Rectal smooth muscle tissue (tissue), 1 donor: Measurements from ENCODE around the gene NF1.

Experiments used
- H3K27ac ChIP-seq: one replicate; pipeline ENCODE4 v1.7.0; 2013; ENCODE audit warnings: low read depth, low read length, inconsistent platforms
- H3K27me3 ChIP-seq: one replicate; pipeline ENCODE4 v1.7.0; 2013; ENCODE audit warnings: low read length; ENCODE audit not compliant: control insufficient read depth, insufficient read depth
- H3K36me3 ChIP-seq: one replicate; pipeline ENCODE4 v1.7.0; 2013; ENCODE audit warnings: low read length; ENCODE audit not compliant: control insufficient read depth, insufficient read depth
- H3K4me1 ChIP-seq: one replicate; pipeline ENCODE4 v1.7.0; 2013; ENCODE audit warnings: low read length; ENCODE audit not compliant: control insufficient read depth, insufficient read depth
- H3K4me3 ChIP-seq: one replicate; pipeline ENCODE4 v1.7.0; 2013; ENCODE audit warnings: low read length
- H3K9ac ChIP-seq: one replicate; pipeline ENCODE4 v1.7.0; 2013; ENCODE audit warnings: low read length

The NF1 gene

DNA sequence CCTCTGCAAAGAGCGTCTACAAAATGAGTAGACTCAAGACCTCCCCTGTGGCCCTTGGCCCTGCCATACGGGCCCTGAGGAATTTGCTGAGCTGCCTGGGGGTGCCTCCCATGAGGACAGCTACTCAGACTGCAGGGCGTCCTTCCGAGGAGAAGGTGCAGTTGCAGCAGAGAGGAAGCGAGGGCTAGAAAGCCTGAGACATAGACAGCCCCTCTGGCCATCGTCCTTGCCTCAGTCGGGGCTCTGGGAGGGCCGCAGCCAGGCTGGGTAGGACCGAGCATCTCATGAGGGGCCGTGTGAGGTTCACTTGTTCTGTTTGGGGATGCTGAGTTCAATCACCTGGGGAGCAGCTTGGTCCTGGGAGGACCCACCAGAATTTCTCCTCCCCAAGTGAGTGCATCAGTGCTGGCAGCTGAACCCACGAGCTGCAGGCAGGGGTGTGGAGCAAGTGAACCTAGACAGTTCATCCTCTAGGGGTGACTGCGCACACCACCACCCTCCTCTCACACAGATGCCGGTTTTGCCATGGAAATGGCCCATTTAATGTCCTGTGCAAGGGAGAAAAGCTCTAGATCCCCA lies 317.0 kb downstream of the NF1 start:
- Histone ChIP-seq H3K4me3 (no peak overlapping the region), H3K27ac (no peak overlapping the region), H3K9ac (no peak overlapping the region), H3K36me3 (no peaks in the 10 kb centered on the region), H3K27me3 (peaks cover 3% of the 10 kb centered on the region), H3K4me1 (no peaks in the 10 kb centered on the region)

DNA sequence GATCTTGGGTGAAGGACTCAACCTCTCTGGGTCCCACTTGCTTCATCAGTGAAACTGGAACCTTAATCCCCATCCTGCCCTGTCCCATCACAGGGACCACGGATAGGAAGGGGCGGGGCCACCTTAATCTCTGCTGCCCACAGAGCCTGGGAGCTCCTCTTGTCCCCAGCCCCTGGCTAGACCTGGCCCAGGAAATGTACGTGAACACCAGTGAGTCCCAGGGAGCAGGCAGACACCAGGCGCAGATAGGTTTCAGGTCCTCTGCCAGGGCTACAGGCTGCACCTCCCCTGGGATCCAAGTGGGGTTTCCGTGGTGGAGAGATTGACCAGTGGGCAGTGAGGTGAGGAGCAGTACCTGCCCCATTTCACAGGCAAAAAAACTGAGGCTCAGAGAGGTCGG lies 317.7 kb downstream of the NF1 start:
- Histone ChIP-seq H3K9ac (no peak overlapping the region), H3K4me1 (no peaks in the 10 kb centered on the region), H3K27me3 (peaks cover 3% of the 10 kb centered on the region), H3K36me3 (no peaks in the 10 kb centered on the region), H3K4me3 (no peak overlapping the region), H3K27ac (no peak overlapping the region)

DNA sequence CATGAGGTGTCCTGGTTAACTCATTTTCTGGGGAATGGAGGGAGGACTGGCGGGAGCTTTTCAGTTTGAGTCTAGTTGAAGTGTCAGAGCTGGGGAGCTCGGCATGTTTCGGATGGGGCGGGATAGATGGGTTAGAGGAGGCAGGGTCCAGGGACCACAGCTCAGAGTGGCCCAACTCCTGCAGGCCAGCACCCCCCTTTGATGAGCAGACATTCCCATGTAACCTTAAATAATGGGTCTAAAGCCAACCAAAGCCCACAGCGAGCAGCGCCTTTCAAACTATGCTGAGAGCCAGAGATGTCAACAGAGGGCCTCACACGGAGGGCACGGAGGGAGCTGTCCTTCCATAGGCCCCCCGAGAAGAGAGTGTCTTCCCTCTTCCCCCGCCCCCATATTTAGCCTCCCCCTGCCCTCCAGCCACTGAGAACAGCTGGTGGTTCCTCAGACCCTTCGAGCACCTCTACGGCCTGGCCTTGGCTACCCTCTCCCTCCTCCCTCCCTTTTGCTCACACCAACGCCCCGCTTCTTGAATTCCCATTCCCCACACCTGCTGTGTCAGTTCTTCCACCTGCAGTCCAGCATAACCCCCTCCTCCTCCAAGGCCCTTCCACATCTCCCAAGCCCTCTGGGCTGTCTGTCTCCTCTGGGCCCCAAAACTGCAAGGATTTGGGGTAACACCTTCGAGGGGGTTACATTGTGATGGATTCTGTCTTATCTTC lies 318.5 kb downstream of the NF1 start:
- H3K27ac ChIP-seq: no peak overlapping the region
- H3K4me3 ChIP-seq: no peak overlapping the region
- H3K9ac ChIP-seq: no peak overlapping the region
- H3K36me3 ChIP-seq: no peaks in the 10 kb centered on the region
- H3K4me1 ChIP-seq: no peaks in the 10 kb centered on the region
- peaks cover 3% of the 10 kb centered on the region for H3K27me3 ChIP-seq

DNA sequence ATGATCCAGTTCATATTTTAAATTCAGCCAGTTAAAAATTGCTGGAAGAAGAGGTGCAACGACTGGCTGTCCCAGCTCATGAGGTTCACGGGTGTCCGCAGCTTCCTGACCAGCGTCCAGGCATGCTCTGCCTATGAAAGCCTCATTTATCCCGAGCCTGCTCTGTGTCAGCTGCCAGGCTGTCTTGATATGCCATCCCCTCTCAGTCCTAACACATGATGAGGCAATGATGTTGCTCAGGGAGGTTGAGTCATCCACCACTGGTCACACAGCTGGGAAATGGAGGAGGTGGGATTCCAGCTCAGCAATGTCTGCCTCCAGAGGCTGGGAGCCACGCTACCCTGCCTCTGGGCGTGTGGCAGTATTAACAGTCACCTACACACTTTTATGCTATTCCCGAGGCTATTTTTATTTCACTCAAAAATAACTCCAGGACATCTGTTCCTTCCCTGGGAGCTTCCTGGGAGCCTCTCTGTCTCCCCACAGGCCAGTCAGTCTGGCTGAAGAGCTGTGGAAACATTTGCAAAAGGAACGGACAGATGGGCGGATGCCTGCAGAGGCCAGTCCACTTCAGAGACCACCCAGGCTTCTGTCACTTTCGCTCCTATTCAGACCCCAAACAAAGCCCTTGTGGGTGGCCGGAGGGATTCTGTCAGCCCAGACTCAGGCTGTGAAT lies 319.2 kb downstream of the NF1 start:
- Histone ChIP-seq H3K9ac (no peak overlapping the region), H3K27me3 (peaks cover 3% of the 10 kb centered on the region), H3K36me3 (no peaks in the 10 kb centered on the region), H3K4me3 (no peak overlapping the region), H3K27ac (no peak overlapping the region), H3K4me1 (no peaks in the 10 kb centered on the region)

DNA sequence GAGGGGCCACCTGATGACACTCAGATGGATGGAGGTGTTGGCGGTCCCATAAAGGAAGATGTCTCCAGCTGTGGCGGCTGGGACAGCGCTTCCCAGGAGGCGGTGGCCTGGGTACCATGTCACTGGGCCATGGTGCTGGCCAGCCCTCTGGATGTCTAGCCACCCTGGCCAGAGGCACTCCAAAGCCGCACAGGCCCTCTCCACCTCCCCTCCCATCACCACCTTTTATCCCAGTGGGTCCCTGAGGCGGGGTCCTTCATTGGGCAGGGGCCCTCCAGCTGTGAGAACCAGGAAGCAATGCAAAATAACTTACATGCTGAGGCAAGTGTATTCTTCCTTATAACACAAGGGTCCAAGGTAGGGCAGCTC lies 319.8 kb downstream of the NF1 start:
- H3K27ac ChIP-seq: no peak overlapping the region
- H3K9ac ChIP-seq: no peak overlapping the region
- peaks cover 3% of the 10 kb centered on the region for H3K27me3 ChIP-seq
- no peaks in the 10 kb centered on the region for H3K4me1 ChIP-seq
- no peaks in the 10 kb centered on the region for H3K36me3 ChIP-seq
- H3K4me3 ChIP-seq: no peak overlapping the region

DNA sequence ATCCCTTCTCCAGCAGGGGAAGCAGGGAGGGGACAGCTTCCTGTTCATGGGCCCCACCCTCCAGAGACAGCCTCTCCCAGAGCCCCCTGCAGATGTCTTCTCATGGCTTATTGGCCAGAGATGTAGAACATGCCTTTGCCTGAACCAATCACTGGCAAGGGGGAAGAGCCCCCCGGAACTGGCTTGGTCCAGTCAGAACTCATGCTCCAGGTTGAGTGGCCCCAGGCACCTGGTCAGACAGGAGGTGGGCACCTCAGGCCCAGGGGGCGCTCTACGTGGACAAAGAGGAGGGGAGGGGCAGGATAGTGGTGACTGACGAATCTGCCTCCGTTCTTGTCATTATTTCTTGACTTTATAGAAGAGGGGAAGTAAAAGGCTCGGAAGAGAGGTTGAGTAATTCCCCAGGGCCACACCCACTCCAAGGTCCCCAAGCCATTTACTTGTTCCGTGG lies 320.3 kb downstream of the NF1 start:
- H3K4me1 ChIP-seq: no peaks in the 10 kb centered on the region
- H3K4me3 ChIP-seq: no peak overlapping the region
- H3K27me3 ChIP-seq: peaks cover 3% of the 10 kb centered on the region
- no peak overlapping the region for H3K9ac ChIP-seq
- H3K36me3 ChIP-seq: no peaks in the 10 kb centered on the region
- no peak overlapping the region for H3K27ac ChIP-seq

DNA sequence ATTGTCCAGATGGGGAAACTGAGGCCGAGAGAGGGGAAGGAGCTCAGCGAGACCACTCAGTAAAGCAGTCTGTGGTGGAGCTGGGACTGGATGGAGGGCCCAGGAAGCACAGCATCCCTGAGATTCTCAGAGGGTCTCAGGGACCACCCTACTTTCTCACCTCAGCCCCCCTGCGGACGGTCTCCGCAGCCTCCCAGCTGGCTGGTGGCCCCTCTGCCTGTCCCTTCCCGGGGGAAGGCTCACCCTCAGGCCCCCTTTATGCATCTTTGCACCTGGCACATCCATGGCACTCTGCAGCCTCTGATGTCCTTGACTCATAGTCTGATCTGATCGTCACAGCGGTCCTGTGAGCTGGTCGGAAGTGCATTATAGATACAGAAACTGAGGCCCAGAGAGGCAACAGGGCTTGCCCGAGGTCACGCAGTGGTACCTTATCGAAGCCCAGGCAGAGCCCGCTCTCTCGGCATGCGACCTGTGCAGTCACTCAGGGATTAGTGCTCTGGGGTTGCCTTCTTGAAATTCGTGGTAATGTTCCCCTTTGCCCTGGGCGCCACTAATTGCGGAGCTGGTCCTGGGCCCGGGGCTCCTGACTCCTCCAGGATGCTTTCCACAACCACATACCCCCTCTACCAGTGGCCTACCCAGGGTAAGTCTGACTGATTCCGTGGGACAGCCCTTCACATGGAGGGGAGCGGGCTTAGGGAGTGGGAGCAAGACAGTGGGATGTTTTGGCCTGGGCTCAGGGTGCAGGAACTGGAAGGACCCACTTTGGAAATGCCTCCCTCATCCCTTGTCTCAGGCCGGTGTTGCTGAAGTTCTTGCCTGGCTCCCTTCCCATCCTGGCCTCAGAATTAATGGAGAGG lies 321.1 kb downstream of the NF1 start:
- Histone ChIP-seq H3K36me3 (no peaks in the 10 kb centered on the region), H3K27ac (no peak overlapping the region), H3K27me3 (peaks cover 3% of the 10 kb centered on the region), H3K9ac (no peak overlapping the region), H3K4me3 (no peak overlapping the region), H3K4me1 (no peaks in the 10 kb centered on the region)

DNA sequence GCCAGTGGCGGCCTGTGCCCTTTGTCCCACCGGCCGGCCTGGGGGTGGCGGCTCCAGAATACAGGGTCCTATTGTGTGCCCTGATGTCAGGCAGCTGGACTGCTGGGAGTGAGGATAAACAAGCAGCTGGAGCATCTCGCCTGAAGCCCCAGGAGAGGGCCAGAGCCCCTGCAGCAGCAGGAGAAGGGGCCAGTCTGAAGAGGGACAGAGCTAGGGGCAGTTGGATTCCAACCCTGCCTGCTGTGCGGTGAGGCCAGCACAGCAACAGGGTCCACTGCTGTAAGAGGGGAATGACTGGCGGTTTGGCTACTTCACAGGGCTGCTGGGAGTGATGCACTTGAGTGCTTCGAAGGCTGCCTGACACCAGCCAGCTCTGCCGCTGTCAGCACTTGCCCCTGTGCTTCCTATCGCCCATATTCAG lies 321.7 kb downstream of the NF1 start:
- Histone ChIP-seq H3K9ac (no peak overlapping the region), H3K4me1 (no peaks in the 10 kb centered on the region), H3K4me3 (no peak overlapping the region), H3K27ac (no peak overlapping the region), H3K27me3 (peaks cover 3% of the 10 kb centered on the region), H3K36me3 (no peaks in the 10 kb centered on the region)

DNA sequence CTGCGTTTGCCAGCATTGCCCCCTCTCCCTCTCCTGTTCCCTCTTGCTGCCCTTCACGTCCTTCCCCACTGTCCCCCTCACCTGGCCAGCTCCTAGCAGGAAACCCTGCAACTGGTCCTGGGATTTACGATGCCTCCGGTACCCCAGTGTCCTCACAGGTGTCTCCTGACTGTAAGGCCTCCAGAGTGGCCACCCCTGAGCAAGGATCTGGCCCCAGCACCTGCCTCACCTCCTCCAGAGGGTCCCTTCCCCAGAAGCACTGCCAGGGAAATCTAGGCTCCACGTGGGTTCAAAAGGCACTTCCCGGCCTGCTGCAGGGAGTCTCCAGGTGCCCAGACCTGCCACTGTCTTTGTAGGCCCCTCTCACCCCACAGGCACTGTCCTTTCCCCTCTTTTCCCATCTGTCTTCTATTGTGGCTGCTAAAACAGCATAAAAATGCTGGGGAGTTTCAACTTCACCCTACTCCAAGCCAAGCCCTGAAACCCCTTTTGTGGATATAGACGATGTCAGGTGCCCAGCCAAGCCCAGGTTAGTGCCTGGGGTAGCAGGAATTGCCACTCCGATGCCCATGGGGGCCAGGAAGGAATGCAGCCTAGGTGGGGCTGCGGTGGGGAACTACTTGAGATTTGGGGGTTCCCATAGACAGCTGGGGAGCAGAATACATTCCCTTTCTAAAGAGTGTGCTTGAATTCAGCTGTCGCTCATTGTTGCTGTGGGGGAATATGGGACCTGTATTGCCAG lies 322.4 kb downstream of the NF1 start:
- Histone ChIP-seq H3K27me3 (peaks cover 3% of the 10 kb centered on the region), H3K27ac (no peak overlapping the region), H3K9ac (no peak overlapping the region), H3K36me3 (no peaks in the 10 kb centered on the region), H3K4me3 (no peak overlapping the region), H3K4me1 (no peaks in the 10 kb centered on the region)

DNA sequence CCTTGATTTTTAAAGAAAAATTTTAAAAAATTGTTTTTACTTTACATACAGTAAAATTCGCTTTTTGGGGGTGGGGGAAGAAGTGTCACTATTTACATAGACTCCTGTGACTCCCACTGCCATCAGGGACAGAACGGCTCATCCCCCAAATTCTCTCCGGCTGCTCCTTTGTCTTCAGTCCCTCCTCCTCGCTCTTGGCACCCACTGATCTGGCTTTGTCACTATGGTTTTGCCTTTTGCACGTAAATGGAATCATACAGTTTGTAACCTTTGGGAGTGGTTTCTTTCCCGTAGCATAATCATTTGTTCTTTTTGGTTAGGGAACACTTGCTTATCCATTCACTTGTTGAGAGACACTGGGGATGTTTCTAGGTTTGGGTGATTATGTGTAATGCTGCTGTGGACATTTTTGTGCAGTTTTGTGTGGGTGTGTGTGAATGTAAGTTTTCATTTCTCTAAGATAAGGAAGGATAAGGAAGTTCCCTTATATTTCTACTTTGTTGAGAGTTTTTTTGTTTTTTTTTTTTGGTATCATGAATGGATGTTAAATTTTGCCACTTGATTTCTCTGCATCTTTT lies 324.1 kb downstream of the NF1 start:
- Histone ChIP-seq H3K4me1 (no peaks in the 10 kb centered on the region), H3K27ac (no peak overlapping the region)

DNA sequence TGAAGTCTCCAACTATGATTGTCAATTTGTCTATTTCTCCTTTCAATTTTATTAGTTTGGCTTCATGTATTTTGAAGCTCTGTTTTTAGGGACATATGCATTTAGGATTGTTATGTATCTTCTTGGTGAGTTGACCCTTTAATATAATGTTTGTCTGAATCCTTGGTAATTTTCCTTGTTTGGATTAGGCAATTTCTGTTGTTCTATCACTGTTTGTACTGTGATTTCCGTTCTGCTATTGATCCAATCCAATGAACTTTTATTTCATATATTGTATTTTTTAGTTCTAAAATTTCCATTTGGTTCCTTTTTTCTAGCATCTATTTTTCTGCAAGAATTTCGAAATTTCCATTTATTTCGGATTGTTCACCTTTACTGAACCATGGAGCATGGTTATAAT lies 327.7 kb downstream of the NF1 start:
- Histone ChIP-seq H3K9ac (no peak overlapping the region), H3K27ac (no peak overlapping the region), H3K4me3 (no peak overlapping the region), H3K36me3 (no peaks in the 10 kb centered on the region), H3K4me1 (no peaks in the 10 kb centered on the region), H3K27me3 (no peaks in the 10 kb centered on the region)

More for the DNA sequence above, 324.1 kb downstream of the NF1 start:
- Histone ChIP-seq H3K36me3 (no peaks in the 10 kb centered on the region), H3K4me3 (no peak overlapping the region), H3K27me3 (peaks cover 3% of the 10 kb centered on the region), H3K9ac (no peak overlapping the region)
